ENCODE measurements around the gene PDZD4. TPM values are rescaled to one million over a fixed set of nuclear protein-coding genes. Genes with fewer than 3 reads are reported as not detected.
A peak's percentile ranks its signal among the peaks of the same experiment; 100 is the strongest.

The PDZD4 gene
- total RNA-seq, 1 experiment from 2014 or later, result 1.8 TPM

DNA sequence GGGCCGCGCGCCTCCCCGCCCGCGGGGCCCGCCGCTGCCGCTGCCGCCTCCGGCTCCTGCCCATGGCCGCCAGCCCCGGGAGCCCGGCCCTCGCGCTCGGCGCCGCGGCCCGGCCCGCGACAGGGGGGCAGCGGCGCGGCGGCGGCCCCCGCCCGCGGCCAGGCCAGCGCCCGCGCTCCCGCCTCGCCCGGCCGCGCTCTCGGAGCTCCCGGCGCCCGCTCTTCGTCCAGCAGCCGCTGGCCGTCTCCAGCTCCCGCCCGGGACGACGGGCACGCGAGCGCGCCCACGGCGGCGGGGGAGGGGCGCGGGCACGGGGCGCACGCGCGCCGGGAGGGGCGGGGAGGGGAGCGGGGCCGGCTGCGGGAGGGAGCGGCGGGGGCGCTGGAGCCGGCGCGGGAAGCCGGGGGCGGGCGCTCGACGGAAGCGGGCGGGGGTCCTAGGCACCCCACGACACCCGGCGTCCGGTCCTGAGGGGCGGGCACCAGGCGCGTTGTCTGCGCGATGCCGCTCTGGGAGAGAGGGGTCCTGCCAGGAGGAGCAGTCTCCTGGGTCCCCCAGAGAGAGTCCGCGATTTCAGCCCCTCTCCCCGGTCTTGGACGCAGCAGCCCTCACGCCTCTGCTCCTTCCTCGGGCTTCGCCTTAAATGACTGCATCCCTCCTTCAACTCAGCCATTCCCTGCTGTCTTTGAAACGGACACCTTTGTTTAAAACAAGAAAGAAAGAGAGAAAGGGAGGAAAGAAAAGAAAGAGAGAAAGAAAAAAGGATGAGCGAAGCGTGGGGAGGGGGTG is 490 bp upstream of the PDZD4 start:
- H3K4me1 ChIP-seq, result no peaks in the 10 kb centered on the region
- H3K36me3 ChIP-seq (ENCODE audit: control insufficient read depth, insufficient read depth, low read length), result no peaks in the 10 kb centered on the region
- no peak overlapping the region; the same call in 1 of the 2 replicates for H3K4me3 ChIP-seq (ENCODE audit: low read depth, low read length)
- TF ChIP-seq, protein P1, sequence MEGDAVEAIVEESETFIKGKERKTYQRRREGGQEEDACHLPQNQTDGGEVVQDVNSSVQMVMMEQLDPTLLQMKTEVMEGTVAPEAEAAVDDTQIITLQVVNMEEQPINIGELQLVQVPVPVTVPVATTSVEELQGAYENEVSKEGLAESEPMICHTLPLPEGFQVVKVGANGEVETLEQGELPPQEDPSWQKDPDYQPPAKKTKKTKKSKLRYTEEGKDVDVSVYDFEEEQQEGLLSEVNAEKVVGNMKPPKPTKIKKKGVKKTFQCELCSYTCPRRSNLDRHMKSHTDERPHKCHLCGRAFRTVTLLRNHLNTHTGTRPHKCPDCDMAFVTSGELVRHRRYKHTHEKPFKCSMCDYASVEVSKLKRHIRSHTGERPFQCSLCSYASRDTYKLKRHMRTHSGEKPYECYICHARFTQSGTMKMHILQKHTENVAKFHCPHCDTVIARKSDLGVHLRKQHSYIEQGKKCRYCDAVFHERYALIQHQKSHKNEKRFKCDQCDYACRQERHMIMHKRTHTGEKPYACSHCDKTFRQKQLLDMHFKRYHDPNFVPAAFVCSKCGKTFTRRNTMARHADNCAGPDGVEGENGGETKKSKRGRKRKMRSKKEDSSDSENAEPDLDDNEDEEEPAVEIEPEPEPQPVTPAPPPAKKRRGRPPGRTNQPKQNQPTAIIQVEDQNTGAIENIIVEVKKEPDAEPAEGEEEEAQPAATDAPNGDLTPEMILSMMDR (IDR thresholded peaks at IDR 0.05; ENCODE audit: insufficient read depth in 1 of 2, low read depth in 1 of 2, low read length in 1 of 2, severe bottlenecking in 1 of 2, unreplicated experiment in 1 of 2), result no peak
- ChIA-PET POLR2A (no interaction called here), CTCF (no interaction called here)
- peak overlapping the region; percentile 33 for H3K4me3 Mint-ChIP-seq (ENCODE audit: unreplicated experiment)
- H3K27me3 Mint-ChIP-seq (ENCODE audit: insufficient read depth, unreplicated experiment), result no peaks in the 10 kb centered on the region
- no peak for DNase-seq
- H3K9me3 ChIP-seq, result no peaks in the 10 kb centered on the region
- intact Hi-C loops (cut with micrococcal nuclease; ENCODE audit: unreplicated experiment), result no loop called here
- H3K4me1 Mint-ChIP-seq (ENCODE audit: low read depth, unreplicated experiment), result no peaks in the 10 kb centered on the region
- H3K27ac Mint-ChIP-seq (ENCODE audit: unreplicated experiment), result no peak overlapping the region
- H3K36me3 Mint-ChIP-seq (ENCODE audit: insufficient read depth, unreplicated experiment), result no peaks in the 10 kb centered on the region
- H3K27me3 ChIP-seq (replicated peaks; ENCODE audit: control insufficient read depth, insufficient read depth, low read length), result no peaks in the 10 kb centered on the region; the same call in 1 of the 2 replicates
- no peaks in the 10 kb centered on the region for H3K9me3 Mint-ChIP-seq (ENCODE audit: unreplicated experiment)
- no TSS peak for BruUV-seq (replicated peaks)

DNA sequence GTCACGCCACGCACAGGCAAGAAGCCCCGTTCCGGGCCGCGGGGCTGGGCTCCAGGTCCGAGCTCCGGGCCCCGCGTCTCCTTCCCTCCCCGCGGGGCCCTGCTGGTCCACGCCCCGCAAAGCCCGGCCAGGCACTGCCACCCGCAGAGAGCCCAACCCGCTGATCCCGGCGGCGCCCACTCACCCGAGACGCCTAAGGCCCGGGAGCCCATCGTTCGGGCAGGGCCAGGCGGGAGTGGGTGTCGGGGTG is 870 bp downstream of the PDZD4 start:
- no peaks in the 10 kb centered on the region for H3K9me3 Mint-ChIP-seq (ENCODE audit: unreplicated experiment)
- no peak for DNase-seq
- H3K4me3 Mint-ChIP-seq (ENCODE audit: unreplicated experiment), result no peak overlapping the region
- ChIA-PET CTCF (no interaction called here), POLR2A (no interaction called here)
- no peak overlapping the region for H3K4me3 ChIP-seq (ENCODE audit: low read depth, low read length)
- H3K4me1 ChIP-seq, result no peaks in the 10 kb centered on the region
- intact Hi-C loops (cut with micrococcal nuclease; ENCODE audit: unreplicated experiment), result no loop called here
- TF ChIP-seq, protein P1 (IDR thresholded peaks at IDR 0.05; ENCODE audit: insufficient read depth in 1 of 2, low read depth in 1 of 2, low read length in 1 of 2, severe bottlenecking in 1 of 2, unreplicated experiment in 1 of 2), result no peak
- H3K9me3 ChIP-seq, result no peaks in the 10 kb centered on the region
- H3K4me1 Mint-ChIP-seq (ENCODE audit: low read depth, unreplicated experiment), result no peaks in the 10 kb centered on the region
- H3K27ac Mint-ChIP-seq (ENCODE audit: unreplicated experiment), result no peak overlapping the region
- no peaks in the 10 kb centered on the region for H3K36me3 Mint-ChIP-seq (ENCODE audit: insufficient read depth, unreplicated experiment)
- BruUV-seq (replicated peaks), result no TSS peak
- no peaks in the 10 kb centered on the region; the same call in 1 of the 2 replicates for H3K27me3 ChIP-seq (replicated peaks; ENCODE audit: control insufficient read depth, insufficient read depth, low read length)
- H3K27me3 Mint-ChIP-seq (ENCODE audit: insufficient read depth, unreplicated experiment), result no peaks in the 10 kb centered on the region
- H3K36me3 ChIP-seq (ENCODE audit: control insufficient read depth, insufficient read depth, low read length), result no peaks in the 10 kb centered on the region

DNA sequence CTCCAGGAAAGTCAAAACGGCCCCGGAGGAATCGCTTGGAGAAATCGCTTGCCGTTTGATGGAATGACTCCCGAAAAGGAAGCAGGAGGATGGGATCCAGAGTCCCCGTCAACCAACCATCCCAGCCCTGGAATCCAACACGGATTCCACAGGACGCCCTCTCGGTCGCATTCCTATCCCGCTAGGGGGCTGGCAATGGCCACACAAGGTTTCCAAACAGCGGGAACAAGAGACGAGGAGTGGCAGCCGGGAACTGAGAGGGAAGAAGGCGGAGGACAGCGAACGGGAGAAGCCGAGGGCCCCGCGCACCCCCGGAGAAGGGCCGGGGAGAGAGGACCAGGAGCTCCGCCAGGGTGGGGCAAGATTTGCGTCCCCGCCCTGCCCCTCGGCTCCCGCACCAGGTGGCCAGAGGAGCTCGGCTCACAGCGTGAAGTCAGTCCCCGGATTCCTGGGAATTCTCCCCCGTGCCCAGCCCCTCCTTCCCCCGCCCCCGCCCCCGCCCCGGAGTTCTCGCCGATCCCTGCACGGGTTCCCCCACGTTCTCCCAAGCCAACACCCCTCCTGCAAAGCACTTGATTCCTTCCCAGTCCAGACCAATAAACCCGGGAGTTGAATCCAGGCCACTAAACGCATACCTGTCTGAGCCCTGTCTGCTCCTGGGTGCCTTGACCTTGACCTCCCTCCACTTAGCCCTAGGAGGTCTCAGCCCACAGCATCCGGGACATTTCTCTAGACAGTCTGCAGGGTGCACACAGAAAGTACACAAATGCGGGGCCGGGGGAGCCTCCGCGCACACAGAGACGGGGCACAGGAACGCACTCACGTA is 1.4 kb downstream of the PDZD4 start:
- intact Hi-C loops (cut with micrococcal nuclease; ENCODE audit: unreplicated experiment), result no loop called here
- H3K4me3 ChIP-seq (ENCODE audit: low read depth, low read length), result no peak overlapping the region
- no peaks in the 10 kb centered on the region for H3K9me3 ChIP-seq
- Mint-ChIP-seq H3K36me3 (ENCODE audit: insufficient read depth, unreplicated experiment) (no peaks in the 10 kb centered on the region), H3K4me3 (ENCODE audit: unreplicated experiment) (peak overlapping the region; percentile 46), H3K9me3 (ENCODE audit: unreplicated experiment) (no peaks in the 10 kb centered on the region), H3K27ac (ENCODE audit: unreplicated experiment) (no peak overlapping the region), H3K27me3 (ENCODE audit: insufficient read depth, unreplicated experiment) (no peaks in the 10 kb centered on the region), H3K4me1 (ENCODE audit: low read depth, unreplicated experiment) (no peaks in the 10 kb centered on the region)
- no peaks in the 10 kb centered on the region for H3K4me1 ChIP-seq
- H3K36me3 ChIP-seq (ENCODE audit: control insufficient read depth, insufficient read depth, low read length), result no peaks in the 10 kb centered on the region
- ChIA-PET CTCF (no interaction called here), POLR2A (no interaction called here)
- TF ChIP-seq, protein P1 (IDR thresholded peaks at IDR 0.05; ENCODE audit: insufficient read depth in 1 of 2, low read depth in 1 of 2, low read length in 1 of 2, severe bottlenecking in 1 of 2, unreplicated experiment in 1 of 2), result no peak
- DNase-seq, result no peak
- H3K27me3 ChIP-seq (replicated peaks; ENCODE audit: control insufficient read depth, insufficient read depth, low read length), result no peaks in the 10 kb centered on the region; the same call in 1 of the 2 replicates
- BruUV-seq (replicated peaks), result no TSS peak

Data from Caco-2 (cell line).